SU-DHL-6 (cell line): ENCODE data around the gene LAPTM5.

Experiments used
- CTCF ChIP-seq: fragments of 200-600 bp; sonication (generic); IDR thresholded peaks from one replicate; pipeline ENCODE4 v1.5.1; 2017; ENCODE audit warnings: antibody characterized with exemption, mild to moderate bottlenecking, low read length, moderate library complexity; ENCODE audit not compliant: insufficient read depth, poor library complexity, severe bottlenecking
- EZH2phosphoT487 ChIP-seq: fragments of 200-600 bp; sonication (generic), shearing (Covaris generic); conservative IDR thresholded peaks from 2 replicates; pipeline ENCODE4 v1.6.1; 2018; ENCODE audit warnings: mild to moderate bottlenecking, antibody characterized with exemption, low read length, moderate library complexity, mixed read lengths

DNA sequence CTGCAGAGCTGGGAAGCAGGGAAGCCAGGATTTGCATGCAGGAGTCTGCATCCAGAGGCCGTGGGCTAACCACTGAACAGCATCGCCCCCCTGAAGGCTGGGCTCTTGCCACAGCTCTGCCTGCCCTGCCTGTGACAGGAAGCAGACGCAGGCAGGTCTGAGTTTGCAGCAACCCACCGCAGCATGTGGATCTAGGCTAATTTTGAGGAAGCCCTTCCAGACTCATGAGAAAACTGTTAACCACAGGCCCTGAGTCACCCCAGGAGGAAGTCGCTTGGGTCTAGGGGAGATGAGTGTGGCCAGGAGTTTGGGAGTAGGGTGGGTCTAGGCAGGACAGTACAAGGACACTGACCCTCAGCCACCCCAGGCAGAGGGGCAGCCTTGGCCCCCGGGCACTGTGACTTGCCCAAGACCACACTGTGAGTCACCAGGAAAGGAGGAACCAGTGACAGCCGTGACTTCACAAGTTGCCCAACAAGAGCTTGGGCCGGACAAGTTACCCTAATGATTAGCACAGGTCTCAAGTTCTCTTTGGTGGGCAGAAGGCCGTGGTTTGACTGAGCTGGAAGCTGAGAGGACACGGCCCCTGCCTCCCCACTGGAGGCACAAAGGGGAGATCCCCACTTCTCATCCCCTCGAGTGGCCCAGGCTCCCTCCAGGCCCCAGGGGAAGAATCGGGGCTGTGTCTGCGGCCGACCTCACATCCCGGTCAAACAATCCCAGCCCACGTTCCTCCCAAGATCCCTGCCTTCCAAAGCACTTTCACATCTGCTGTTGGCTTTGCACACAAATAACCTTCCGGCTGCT is 826 bp downstream of the LAPTM5 start:
- TF ChIP-seq CTCF (no peak), EZH2phosphoT487 (no peak)
